Measurements from ENCODE around the gene PIGQ. TPM values are rescaled to one million over a fixed set of nuclear protein-coding genes. Genes with fewer than 3 reads are reported as not detected.

The PIGQ gene
- total RNA-seq, 4 donors from 2014 or later, result 37.4 to 115 (median 56.0) TPM

DNA sequence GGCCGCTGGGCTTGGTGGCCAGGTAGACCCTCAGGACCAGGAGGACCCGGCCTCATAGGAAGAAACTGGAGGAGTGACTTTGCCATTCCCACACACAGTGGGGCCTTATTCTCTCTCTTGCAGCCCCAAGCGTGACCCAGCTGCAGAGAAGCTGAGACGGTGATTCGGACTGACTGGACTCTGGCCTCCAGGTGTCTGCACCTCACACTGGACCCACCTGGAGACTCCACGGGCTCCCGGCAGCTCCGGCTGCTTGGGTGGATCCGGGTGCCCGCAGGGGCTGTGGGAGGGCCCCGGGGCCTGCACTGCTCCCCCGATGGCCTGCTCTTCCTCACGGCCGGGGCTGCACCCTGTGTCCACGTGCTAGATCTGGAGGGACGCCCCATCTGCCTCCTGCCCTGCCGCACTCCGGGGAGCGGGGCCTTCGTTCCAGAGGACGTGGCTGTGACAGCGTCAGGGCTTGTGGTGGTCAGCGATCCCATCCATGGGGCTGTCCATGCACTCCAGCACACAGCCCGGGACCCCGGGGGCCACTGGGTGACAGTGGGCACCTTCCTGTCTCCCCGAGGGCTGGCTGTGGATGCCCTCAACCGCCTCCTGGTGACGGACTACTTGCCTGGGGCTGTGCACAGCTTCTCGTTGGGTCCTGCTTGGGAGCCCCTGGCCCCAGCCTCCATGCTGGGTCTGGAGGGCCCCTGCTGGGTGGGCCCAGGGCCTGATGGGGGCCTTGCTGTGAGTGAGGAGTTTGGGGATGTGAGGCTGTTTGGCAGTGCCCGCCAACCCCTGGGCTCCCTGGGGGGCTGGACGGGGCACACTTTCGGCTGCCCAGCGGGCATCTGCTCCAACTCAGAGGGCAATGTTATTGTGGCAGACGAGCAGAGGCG is 2.2 kb upstream of the PIGQ start:
- DNase-seq, result no peak
- Histone ChIP-seq H3K9me3 (no peaks in the 10 kb centered on the region), H3K4me3 (peak overlapping the region in 2 of 4 donors; percentile 24 to 39), H3K36me3 (no peaks in the 10 kb centered on the region), H3K27me3 (peaks cover 27% of the 10 kb centered on the region), H3K4me1 (peaks cover 32 to 45% (median 36%) of the 10 kb centered on the region in 4 donors), H3K27ac (peak overlapping the region; percentile 29 to 82 (median 68))
- TF ChIP-seq POLR2A (IDR thresholded peaks at IDR 0.05), result no peak
- TF ChIP-seq, protein P1, sequence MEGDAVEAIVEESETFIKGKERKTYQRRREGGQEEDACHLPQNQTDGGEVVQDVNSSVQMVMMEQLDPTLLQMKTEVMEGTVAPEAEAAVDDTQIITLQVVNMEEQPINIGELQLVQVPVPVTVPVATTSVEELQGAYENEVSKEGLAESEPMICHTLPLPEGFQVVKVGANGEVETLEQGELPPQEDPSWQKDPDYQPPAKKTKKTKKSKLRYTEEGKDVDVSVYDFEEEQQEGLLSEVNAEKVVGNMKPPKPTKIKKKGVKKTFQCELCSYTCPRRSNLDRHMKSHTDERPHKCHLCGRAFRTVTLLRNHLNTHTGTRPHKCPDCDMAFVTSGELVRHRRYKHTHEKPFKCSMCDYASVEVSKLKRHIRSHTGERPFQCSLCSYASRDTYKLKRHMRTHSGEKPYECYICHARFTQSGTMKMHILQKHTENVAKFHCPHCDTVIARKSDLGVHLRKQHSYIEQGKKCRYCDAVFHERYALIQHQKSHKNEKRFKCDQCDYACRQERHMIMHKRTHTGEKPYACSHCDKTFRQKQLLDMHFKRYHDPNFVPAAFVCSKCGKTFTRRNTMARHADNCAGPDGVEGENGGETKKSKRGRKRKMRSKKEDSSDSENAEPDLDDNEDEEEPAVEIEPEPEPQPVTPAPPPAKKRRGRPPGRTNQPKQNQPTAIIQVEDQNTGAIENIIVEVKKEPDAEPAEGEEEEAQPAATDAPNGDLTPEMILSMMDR (IDR thresholded peaks at IDR 0.05), result no peak
- TF ChIP-seq POLR2AphosphoS5 (IDR thresholded peaks at IDR 0.05), result no peak
- TF ChIP-seq EP300 (IDR thresholded peaks at IDR 0.05; ENCODE audit: low read depth), result no peak
- intact Hi-C loops (cut with DNase I; ENCODE audit: low total_unique reads), result no loop called here
- WGBS, 2 donors (ENCODE audit: low coverage in 1 of 2), result 93% methylated on average over 30 of the region's 35 CpGs; no CpG with 5 or more reads in 1 of the 2 donors
- in situ Hi-C loops (cut with MboI; ENCODE audit: low pct_ligation_motif_present in 1 of 4, low pct_unique_long_range_greater_than_20kb in 1 of 4, low sequenced_read_pairs in 3 of 4), result no loop called here

DNA sequence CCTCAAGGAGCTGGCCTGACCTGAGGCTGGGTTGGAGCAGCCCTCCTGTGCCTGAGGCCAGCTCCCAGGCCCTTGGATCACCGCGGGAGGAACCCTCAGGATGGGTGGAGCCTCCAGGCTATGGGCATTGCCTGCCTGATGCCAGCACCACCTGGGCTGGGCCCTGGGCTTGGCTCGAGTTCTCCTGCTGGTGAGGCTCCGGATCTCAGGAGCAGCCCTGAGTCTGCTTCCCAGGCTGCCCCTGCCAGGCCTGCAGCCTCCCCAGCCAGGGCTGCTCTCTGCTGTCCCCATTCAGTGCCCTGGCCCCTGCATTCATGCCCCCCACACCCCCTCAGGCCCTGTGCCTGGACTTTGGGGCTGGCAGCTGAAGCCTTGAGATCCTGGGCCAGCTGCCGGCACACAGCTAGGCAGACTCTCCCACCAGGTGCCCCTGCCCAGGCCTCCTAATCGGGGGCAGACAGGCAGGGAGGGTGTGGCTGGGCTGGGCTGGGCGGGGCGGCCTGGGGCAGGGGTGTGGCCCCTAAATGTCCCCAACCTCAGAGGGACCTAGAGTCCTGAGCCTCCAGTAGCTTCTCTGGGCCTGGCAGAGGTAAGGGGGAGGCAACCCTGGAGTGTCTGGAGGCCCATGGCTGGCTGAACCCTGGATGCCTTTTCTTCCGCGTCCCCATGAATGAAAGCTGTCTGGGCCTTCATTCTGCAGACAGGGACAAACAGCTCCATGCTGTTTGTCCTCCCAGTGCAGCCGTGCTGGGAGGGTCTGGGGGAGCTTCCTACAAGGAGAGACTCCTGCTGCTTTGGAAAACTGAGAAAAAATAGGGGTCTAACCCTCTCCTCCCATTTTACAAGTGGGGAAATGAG is 1.1 kb upstream of the PIGQ start:
- no peaks in the 10 kb centered on the region for H3K36me3 ChIP-seq
- 40 to 65% methylated on average over 1 to 10 of the region's 11 CpGs for WGBS, 2 donors (ENCODE audit: low coverage in 1 of 2)
- intact Hi-C loops (cut with DNase I; ENCODE audit: low total_unique reads), result no loop called here
- no peaks in the 10 kb centered on the region for H3K9me3 ChIP-seq
- H3K27ac ChIP-seq, result peak overlapping the region; percentile 75 to 83 (median 81)
- DNase-seq, result peak; percentile 68
- H3K27me3 ChIP-seq, result peaks cover 17% of the 10 kb centered on the region
- no peak for TF ChIP-seq EP300 (IDR thresholded peaks at IDR 0.05; ENCODE audit: low read depth)
- no peak for TF ChIP-seq POLR2AphosphoS5 (IDR thresholded peaks at IDR 0.05)
- TF ChIP-seq, protein P1 (IDR thresholded peaks at IDR 0.05), result peak in 1 of 5 experiments; percentile 6
- no peak for TF ChIP-seq POLR2A (IDR thresholded peaks at IDR 0.05)
- H3K4me3 ChIP-seq, result peak overlapping the region in 2 of 4 donors; percentile 90 to 97
- in situ Hi-C loops (cut with MboI; ENCODE audit: low pct_ligation_motif_present in 1 of 4, low pct_unique_long_range_greater_than_20kb in 1 of 4, low sequenced_read_pairs in 3 of 4), result no loop called here
- H3K4me1 ChIP-seq, result peaks cover 32 to 45% (median 36%) of the 10 kb centered on the region in 4 donors

DNA sequence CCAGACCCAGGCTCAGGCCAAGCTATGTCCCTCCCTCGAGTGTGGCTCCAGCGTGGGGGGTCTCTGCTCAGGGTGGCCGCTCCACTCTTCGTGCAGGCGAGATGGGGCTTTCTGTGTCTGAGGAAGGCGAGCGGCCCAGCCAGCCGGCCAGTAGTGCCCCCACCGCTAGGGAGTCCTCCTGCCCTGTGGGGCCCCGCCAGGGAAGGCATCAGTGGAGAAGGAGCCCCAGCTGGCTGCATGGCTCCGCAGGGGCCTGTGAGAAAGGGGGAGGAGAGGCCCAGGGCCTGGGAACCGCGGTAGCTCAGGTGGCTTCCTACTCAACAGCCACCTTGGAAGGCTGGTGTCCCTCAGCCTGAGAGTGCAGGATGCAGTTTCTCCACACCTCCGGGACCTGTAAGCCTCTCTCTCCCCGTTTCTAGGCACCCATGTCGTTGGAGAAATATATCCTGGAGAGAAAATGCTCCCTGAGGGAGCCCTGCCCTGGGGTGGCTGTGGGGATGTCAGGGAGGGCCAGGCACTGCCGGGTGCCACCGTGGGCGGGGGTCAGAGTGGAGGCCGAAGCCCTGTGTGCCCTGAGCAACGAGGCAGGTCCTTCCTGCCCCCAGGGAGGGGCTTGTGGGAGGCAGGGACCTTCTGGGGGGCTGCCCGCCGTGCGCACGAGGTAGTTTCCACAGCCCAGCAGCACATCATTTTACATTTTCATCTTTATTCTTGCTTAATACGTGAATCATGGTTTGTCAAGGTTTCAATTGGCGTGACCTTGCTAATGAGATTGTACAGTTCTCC is 3.3 kb downstream of the PIGQ start:
- no peak for DNase-seq
- no peak for TF ChIP-seq POLR2AphosphoS5 (IDR thresholded peaks at IDR 0.05)
- TF ChIP-seq POLR2A (IDR thresholded peaks at IDR 0.05), result no peak
- Histone ChIP-seq H3K4me3 (no peak overlapping the region), H3K27ac (no peak overlapping the region), H3K4me1 (peaks cover 16 to 23% (median 21%) of the 10 kb centered on the region in 4 donors), H3K9me3 (no peaks in the 10 kb centered on the region), H3K27me3 (no peaks in the 10 kb centered on the region), H3K36me3 (peaks cover 0 to 10% (median 0%) of the 10 kb centered on the region in 4 donors)
- in situ Hi-C loops (cut with MboI; ENCODE audit: low pct_ligation_motif_present in 1 of 4, low pct_unique_long_range_greater_than_20kb in 1 of 4, low sequenced_read_pairs in 3 of 4) (no loop called here), intact Hi-C loops (cut with DNase I; ENCODE audit: low total_unique reads) (no loop called here)
- WGBS, 2 donors (ENCODE audit: low coverage in 1 of 2), result 89 to 95% methylated on average over 4 to 26 of the region's 27 CpGs

DNA sequence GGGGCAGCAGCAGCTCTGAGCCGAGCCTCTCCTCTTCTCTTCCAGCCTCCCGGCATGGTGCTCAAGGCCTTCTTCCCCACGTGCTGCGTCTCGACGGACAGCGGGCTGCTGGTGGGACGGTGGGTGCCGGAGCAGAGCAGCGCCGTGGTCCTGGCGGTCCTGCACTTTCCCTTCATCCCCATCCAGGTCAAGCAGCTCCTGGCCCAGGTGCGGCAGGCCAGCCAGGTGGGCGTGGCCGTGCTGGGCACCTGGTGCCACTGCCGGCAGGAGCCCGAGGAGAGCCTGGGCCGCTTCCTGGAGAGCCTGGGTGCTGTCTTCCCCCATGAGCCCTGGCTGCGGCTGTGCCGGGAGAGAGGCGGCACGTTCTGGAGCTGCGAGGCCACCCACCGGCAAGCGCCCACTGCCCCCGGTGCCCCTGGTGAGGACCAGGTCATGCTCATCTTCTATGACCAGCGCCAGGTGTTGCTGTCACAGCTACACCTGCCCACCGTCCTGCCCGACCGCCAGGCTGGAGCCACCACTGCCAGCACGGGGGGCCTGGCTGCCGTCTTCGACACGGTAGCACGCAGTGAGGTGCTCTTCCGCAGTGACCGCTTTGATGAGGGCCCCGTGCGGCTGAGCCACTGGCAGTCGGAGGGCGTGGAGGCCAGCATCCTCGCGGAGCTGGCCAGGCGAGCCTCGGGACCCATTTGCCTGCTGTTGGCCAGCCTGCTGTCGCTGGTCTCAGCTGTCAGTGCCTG is 4.4 kb downstream of the PIGQ start:
- Histone ChIP-seq H3K9me3 (no peaks in the 10 kb centered on the region), H3K4me3 (no peak overlapping the region), H3K36me3 (peaks cover 0 to 10% (median 0%) of the 10 kb centered on the region in 4 donors), H3K27ac (no peak overlapping the region), H3K4me1 (peaks cover 6 to 17% (median 12%) of the 10 kb centered on the region in 4 donors), H3K27me3 (no peaks in the 10 kb centered on the region)
- no peak for TF ChIP-seq EP300 (IDR thresholded peaks at IDR 0.05; ENCODE audit: low read depth)
- TF ChIP-seq POLR2AphosphoS5 (IDR thresholded peaks at IDR 0.05), result no peak
- TF ChIP-seq, protein P1 (IDR thresholded peaks at IDR 0.05), result no peak
- no peak for TF ChIP-seq POLR2A (IDR thresholded peaks at IDR 0.05)
- DNase-seq, result no peak
- in situ Hi-C loops (cut with MboI; ENCODE audit: low pct_ligation_motif_present in 1 of 4, low pct_unique_long_range_greater_than_20kb in 1 of 4, low sequenced_read_pairs in 3 of 4) (no loop called here), intact Hi-C loops (cut with DNase I; ENCODE audit: low total_unique reads) (no loop called here)
- WGBS, 2 donors (ENCODE audit: low coverage in 1 of 2), result 92% methylated on average over 40 of the region's 46 CpGs; no CpG with 5 or more reads in 1 of the 2 donors

Data from transverse colon (tissue), 4 donors.